Liver (tissue), 9 donors: ENCODE results near the gene RP9. TPM values are rescaled to one million over a fixed set of nuclear protein-coding genes. Genes with fewer than 3 reads are reported as not detected.

ENCODE experiments used
- DNase-seq: peaks from one replicate; pipeline ENCODE4 v3.0.0-alpha.2; 2017; ENCODE audit warnings: low spot score
- H3K27ac ChIP-seq, 2 donors: one replicate each; pipeline ENCODE4 v1.7.0; 2013; ENCODE audit warnings: inconsistent platforms in 2 of 2, low read length in 2 of 2, control low read depth in 1 of 2, low read depth in 1 of 2, mild to moderate bottlenecking in 1 of 2
- H3K27me3 ChIP-seq, 4 donors: one replicate each; pipeline versions ENCODE4 v1.6.1 to v1.7.0; 2013; ENCODE audit warnings: low read length in 3 of 4, inconsistent platforms in 1 of 4, mild to moderate bottlenecking in 1 of 4, moderate library complexity in 1 of 4; ENCODE audit not compliant: control insufficient read depth in 4 of 4, insufficient read depth in 4 of 4
- H3K36me3 ChIP-seq, 4 donors: one replicate each; pipeline versions ENCODE4 v1.6.1 to v1.7.0; 2013; ENCODE audit warnings: low read length in 3 of 4, mild to moderate bottlenecking in 3 of 4, low read depth in 1 of 4, moderate library complexity in 1 of 4; ENCODE audit not compliant: control insufficient read depth in 4 of 4, insufficient read depth in 3 of 4
- H3K4me1 ChIP-seq, 4 donors: one replicate each; pipeline versions ENCODE4 v1.6.1 to v1.7.0; 2013; ENCODE audit warnings: low read length in 3 of 4, mild to moderate bottlenecking in 3 of 4, moderate library complexity in 1 of 4; ENCODE audit not compliant: control insufficient read depth in 4 of 4, insufficient read depth in 4 of 4
- H3K4me3 ChIP-seq, 3 donors: one replicate each; pipeline versions ENCODE4 v1.6.1 to v1.7.0; 2013; ENCODE audit warnings: low read length in 3 of 3, control low read depth in 1 of 3, low read depth in 1 of 3, mild to moderate bottlenecking in 1 of 3
- H3K9ac ChIP-seq, 2 donors: one replicate each; pipeline ENCODE4 v1.7.0; 2013; ENCODE audit warnings: low read length in 2 of 2, mild to moderate bottlenecking in 2 of 2, moderate library complexity in 2 of 2, control low read depth in 1 of 2, low read depth in 1 of 2
- H3K9me3 ChIP-seq, 4 donors: one replicate each; pipeline versions ENCODE4 v1.6.1 to v1.7.0; 2013; ENCODE audit warnings: low read length in 3 of 4; ENCODE audit not compliant: control insufficient read depth in 4 of 4
- CTCF ChIP-seq: fragments of 150-350 bp; IDR thresholded peaks from 2 replicates; pipeline ENCODE4 v1.5.1; 2017; ENCODE audit warnings: improper control_type of control experiment, low read depth, low read length; ENCODE audit not compliant: missing input control
- EGR1 ChIP-seq, 2 donors: IDR thresholded peaks; 2 replicates each; pipeline ENCODE4 v1.6.1; 2016 to 2018; ENCODE audit warnings: antibody characterized with exemption in 2 of 2, low read depth in 2 of 2
- HNF4A ChIP-seq, 2 donors: conservative IDR thresholded peaks; 2 replicates each; pipeline ENCODE4 v1.6.1; 2016; ENCODE audit warnings: antibody characterized with exemption in 2 of 2, mild to moderate bottlenecking in 2 of 2
- JUND ChIP-seq, 2 donors: IDR thresholded peaks; 2 replicates each; pipeline ENCODE4 v1.6.1; 2016; ENCODE audit warnings: antibody characterized with exemption in 2 of 2
- RAD21 ChIP-seq, 2 donors: IDR thresholded peaks; 2 replicates each; pipeline ENCODE4 v1.6.1; 2016; ENCODE audit warnings: antibody characterized with exemption in 2 of 2, mild to moderate bottlenecking in 2 of 2
- REST ChIP-seq: IDR thresholded peaks from 2 replicates; pipeline ENCODE4 v1.6.1; 2016; ENCODE audit warnings: antibody characterized with exemption, mild to moderate bottlenecking
- RXRA ChIP-seq, 2 donors: IDR thresholded peaks; 2 replicates each; pipeline ENCODE4 v1.6.1; 2017 to 2018; ENCODE audit warnings: antibody characterized with exemption in 2 of 2, mild to moderate bottlenecking in 1 of 2
- SP1 ChIP-seq: IDR thresholded peaks from 2 replicates; pipeline ENCODE4 v1.6.1; 2018; ENCODE audit warnings: antibody characterized with exemption, mild to moderate bottlenecking
- TAF1 ChIP-seq: conservative IDR thresholded peaks from 2 replicates; pipeline ENCODE4 v1.6.1; 2016; ENCODE audit warnings: antibody characterized with exemption, mild to moderate bottlenecking
- WGBS: extraction: QIAGEN DNeasy Blood & Tissue Kit; methylation state at CpG from one replicate; pipeline ENCODE4 v1.1.7; 2013; 5-methylcytosine and 5-hydroxymethylcytosine counted together
- polyA plus RNA-seq, 2 donors: library from polyadenylated mRNA; stranded (reverse) in 1 of 2; unstranded in 1 of 2; fragments of 200-250 nt in 1 of 2; fragments of >200 nt in 1 of 2; fragmentation: Nextera tagmentation in 1 of 2; extraction: Ambion mirVana in 1 of 2; gene quantifications; one replicate each; pipeline versions ENCODE4 v1.2.1 to v1.2.3, GENCODE V29; 2013 to 2015
- total RNA-seq, 2 donors: library from RNA; depleted of rRNA; stranded (reverse); fragments of >200 nt; gene quantifications; one replicate each; pipeline ENCODE4 v1.2.3, GENCODE V29; 2014
- TF ChIP-seq, protein P1 (sequence below): IDR thresholded peaks from 2 replicates; pipeline ENCODE4 v1.6.1; 2016; ENCODE audit warnings: antibody characterized with exemption
- donor health status: healthy.
- donor health status: healthy.
- donor health status: healthy.
- donor health status: healthy.
- donor health status: healthy.

The RP9 gene
- total and polyA plus RNA-seq, 4 donors = 3.3 to 7.7 (median 4.4) TPM

- Histone ChIP-seq H3K4me1 (peaks cover 11 to 25% (median 12%) of the 10 kb centered on the region in 4 donors), H3K9ac (no peak overlapping the region), H3K9me3 (no peaks in the 10 kb centered on the region), H3K27ac (no peak overlapping the region), H3K4me3 (no peak overlapping the region), H3K36me3 (no peaks in the 10 kb centered on the region), H3K27me3 (no peaks in the 10 kb centered on the region)
- 67% methylated on average over 1 of the region's 1 CpG for WGBS
- no peak for DNase-seq
- no peak for TF ChIP-seq TAF1
- TF ChIP-seq EGR1 (IDR thresholded peaks at IDR 0.05; ENCODE audit: low read depth in 2 of 2) = no peak
- no peak for TF ChIP-seq RAD21 (IDR thresholded peaks at IDR 0.05)
Observed at GRCh38 chr7:33053721-33054120, 55.5 kb downstream of the RP9 start.

GRCh38 chr7:33050535-33051318 is 58.5 kb downstream of the RP9 start:
- Histone ChIP-seq H3K4me1 (peaks cover 11 to 23% (median 12%) of the 10 kb centered on the region in 4 donors), H3K9ac (peak overlapping the region; percentile 16 to 38), H3K27ac (peak overlapping the region; percentile 66 to 69)

DNA sequence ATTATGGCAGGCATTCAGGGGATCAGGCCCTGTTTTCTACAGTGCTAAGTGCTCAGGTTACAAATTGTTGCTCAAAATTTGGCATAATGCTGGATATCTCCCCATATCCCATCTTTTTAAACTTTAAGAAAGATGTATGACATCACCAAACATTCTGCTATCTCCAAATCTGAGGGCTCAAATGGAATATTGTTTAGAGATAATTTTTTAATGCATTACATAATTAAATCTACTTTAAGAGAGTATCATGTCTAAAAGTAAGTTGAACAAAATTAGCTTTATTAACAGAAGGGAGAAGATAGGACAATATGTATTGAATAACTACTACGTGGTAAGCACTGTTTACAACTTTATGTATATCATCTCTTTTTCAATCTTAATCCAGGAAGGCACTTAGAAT is 60.5 kb downstream of the RP9 start:
- no peak overlapping the region for H3K9ac ChIP-seq
- H3K4me1 ChIP-seq = peaks cover 5 to 19% (median 12%) of the 10 kb centered on the region in 4 donors
- TF ChIP-seq REST (no peak), RXRA (IDR thresholded peaks at IDR 0.05) (no peak), RAD21 (IDR thresholded peaks at IDR 0.05) (no peak), SP1 (no peak), EGR1 (IDR thresholded peaks at IDR 0.05; ENCODE audit: low read depth in 2 of 2) (no peak), TAF1 (no peak), HNF4A (conservative IDR thresholded peaks at IDR 0.05) (no peak)
- TF ChIP-seq, protein P1, sequence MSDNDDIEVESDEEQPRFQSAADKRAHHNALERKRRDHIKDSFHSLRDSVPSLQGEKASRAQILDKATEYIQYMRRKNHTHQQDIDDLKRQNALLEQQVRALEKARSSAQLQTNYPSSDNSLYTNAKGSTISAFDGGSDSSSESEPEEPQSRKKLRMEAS = no peak
- H3K36me3 ChIP-seq = no peaks in the 10 kb centered on the region
- no peak overlapping the region for H3K4me3 ChIP-seq
- no peak overlapping the region for H3K27ac ChIP-seq
- H3K27me3 ChIP-seq = no peaks in the 10 kb centered on the region
- 95% methylated on average over 1 of the region's 1 CpG for WGBS
- no peaks in the 10 kb centered on the region for H3K9me3 ChIP-seq
- no peak for DNase-seq

More at GRCh38 chr7:33050535-33051318, 58.5 kb downstream of the RP9 start:
- WGBS = 1% methylated on average over 1 of the region's 1 CpG
- no peaks in the 10 kb centered on the region for H3K27me3 ChIP-seq
- H3K9me3 ChIP-seq = no peaks in the 10 kb centered on the region
- H3K4me3 ChIP-seq = peak overlapping the region in 1 of 3 donors; percentile 23
- DNase-seq = no peak
- peak; percentile 62 for TF ChIP-seq CTCF
- TF ChIP-seq RAD21 (IDR thresholded peaks at IDR 0.05) = peak; percentile 83 to 88
- no peak for TF ChIP-seq JUND (IDR thresholded peaks at IDR 0.05)
- no peaks in the 10 kb centered on the region for H3K36me3 ChIP-seq
